Measurements from ENCODE around the gene CTTN.

The CTTN gene

DNA sequence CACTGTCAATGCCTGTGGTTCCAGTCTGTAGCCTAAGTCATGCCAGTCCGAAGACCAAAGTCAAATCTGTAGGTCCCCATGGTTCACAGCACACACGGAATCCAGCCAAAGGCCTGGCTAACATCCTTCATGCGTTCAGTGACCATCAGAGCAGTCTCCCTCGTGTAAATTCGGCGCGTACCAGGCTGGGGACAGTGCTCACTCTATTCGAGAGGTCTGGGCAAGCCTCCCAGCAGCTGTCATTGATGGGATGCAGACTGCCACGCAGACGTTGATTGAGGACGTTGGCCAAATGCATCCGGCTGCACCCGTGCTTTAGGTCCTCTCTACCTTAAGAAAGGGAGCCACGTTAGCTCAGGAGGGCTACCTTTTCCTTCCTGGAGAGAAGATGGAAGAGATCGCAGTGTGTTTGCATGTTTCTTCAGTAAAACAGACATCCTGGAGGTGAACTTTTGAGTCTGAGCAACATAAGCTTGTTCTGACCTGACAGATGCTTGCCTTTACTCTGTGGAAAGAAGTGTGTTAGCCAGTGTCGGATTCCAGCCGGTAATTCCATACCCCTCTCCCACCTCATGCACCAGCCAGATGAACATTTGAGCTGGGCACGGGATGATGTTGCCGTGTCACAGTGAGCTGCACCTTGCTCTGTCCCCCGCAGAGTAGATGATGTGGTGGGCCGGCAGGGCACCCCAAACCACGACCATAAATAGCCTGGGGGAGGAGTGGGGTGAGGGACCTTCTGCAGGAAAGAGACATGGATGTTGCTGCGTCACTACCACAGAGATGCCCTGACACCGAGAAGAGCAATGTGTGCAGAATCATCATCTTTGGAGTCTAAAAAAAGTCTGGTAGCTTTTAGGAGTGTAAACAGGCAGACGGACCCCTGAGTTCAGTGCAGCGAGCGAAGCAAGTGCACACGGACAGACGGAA, 12.2 kb downstream of the CTTN start:
- DNase-seq = no peak

DNA sequence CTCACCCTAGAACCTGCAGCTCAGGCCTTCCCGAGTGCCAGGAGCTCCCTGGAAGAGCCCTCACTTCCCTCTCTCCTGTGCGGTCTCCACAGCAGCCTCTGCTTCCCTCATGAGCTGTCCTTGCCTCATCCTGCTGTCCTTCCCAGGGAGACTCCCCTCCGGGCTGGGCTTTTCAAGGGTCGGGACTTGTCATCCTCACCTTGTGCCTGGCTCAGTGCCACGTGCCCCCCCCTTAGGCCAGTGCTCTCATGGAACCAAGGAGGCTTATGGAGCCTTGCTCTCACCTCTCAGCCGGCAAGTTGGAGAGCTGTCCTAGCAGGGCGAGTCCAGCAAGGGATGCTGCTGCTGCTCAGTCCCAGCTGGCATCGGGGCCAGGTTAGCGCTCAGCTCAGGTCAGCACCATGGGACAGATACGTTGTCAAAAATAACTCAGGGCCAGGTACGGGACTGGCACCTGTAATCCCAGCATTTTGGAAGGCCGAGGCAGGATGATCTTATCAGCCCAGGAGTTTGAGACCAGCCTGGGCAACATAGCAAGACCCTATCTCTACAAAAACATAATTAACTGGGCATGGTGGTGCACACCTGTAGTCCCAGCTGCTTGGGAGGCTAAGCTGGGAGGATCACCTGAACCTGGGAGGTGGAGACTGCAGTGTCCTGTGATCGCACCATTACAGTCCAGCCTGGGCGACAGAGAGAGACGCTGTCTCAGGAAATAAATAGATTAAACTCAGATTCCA, 13.6 kb downstream of the CTTN start:
- no peak for DNase-seq

DNA sequence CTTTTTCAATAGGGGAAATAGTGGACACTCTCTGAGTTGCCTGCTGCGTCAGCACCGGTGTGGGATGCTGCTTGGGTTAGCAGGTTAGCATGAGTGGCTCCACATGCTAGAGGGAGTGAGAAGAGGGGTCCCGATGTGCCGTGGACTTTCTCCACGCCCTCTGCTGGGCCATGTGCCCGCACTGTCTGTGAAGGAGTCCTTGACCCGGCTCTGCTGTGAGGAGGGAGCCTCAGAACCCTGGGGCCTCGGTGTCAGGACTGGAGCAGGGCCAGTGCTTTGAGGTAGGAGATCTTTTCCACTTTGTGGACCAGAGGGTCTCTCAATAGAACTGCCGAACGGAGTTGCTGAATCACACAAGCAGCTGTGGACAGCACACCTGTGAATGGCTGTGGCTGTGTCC, 14.8 kb downstream of the CTTN start:
- no peak for DNase-seq

DNA sequence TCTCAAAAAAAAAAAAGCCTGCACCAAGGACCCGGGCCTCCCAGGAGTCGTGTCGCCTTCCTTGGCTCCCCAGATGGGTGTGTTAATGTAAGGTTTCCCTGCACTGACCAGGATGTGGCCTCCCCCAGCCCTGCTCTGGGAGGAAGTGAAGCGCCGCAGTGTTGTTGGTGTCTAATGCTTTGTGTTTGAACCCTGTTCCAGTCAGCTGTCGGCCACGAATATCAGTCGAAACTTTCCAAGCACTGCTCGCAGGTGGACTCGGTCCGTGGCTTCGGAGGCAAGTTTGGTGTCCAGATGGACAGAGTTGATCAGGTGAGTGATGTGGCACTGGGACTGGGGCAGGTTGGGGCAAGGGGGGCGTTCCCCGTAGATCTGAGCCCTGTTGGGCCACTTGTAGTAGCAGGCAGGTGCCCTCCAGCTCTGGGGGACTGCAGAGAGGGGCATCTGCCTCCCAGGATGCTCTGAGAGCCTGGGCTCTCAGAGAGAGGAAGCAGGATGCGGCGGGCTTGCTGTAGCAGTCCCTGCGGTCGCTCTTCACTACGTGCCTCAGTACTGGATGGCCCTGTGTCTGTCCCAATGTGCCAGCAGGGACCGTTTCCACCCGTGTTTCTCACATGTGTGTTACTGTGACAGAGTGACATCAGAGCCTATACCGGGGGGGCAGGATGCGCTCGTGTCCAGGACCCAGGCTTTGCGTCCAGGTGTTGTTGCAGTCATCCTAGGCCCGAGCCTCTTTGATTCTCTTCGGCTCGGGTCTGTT, 16.2 kb downstream of the CTTN start:
- DNase-seq = no peak

DNA sequence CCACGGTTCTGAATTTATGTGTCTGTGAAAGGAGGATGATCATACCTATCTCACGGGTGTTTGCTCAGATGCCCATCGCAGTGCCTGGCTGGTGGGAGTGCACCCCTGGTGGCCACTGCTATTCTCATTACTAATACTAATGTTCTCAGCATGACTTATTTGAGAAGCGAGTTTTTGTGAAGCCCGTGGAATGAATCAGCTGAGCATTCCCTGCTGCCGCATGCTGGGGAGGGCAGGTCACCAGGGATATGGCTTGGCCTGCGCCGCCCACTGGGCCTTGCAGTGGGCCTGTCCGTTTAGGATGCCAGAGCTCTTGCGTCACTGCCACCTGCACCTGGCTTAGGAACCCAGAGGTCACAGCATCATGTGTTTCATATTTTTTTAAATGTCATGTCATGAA, 16.9 kb downstream of the CTTN start:
- DNase-seq = no peak

DNA sequence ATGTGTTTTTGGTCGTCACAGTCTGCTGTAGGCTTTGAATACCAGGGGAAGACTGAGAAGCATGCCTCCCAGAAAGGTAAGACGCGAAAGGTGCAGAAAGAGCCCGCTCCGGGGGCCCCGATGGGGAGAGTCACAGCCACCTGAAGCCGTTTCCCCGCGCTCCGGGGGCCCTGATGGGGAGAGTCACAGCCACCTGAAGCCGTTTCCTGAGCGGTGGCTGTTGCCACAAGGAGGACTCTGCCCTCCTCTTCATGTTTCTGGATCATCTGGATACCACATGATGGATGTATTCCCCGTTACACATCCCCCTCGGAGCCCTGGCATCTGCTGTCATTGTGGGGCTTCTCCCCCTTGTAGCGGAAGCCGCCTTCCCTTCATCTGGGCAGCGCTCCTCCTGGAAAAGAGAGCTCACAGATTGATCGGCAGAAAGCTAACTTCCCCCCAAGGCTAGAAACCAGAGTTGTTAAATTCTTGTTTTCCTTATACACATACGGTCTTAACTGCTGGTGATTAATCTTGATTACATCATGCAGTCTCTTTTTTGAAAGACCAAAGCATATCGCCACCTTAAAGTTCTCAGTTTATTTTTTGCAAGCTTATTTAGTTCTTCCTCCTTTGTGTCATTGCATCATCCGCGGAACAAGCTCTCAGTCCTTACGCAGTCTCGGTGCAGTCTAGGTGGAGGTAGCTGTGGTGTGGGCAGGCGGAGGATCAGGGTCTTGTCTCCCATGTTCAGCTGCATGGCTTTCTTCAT, 17.5 kb downstream of the CTTN start:
- DNase-seq = no peak

DNA sequence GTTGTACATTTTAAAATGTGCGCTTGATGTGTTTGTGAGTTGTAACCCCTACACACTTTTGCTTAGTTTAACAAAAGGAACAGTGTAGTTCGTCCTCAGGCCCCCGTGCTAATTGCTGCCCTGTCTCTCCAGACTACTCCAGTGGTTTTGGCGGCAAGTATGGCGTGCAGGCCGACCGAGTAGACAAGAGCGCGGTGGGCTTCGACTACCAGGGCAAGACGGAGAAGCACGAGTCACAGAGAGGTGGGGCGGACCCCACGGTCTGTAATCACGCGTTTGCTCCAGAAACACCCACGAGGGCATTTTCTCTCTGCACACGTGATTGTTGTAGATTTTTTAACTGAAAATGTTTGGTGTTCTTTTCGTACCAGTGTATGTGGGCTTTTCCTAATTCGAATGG, 18.6 kb downstream of the CTTN start:
- no peak for DNase-seq

DNA sequence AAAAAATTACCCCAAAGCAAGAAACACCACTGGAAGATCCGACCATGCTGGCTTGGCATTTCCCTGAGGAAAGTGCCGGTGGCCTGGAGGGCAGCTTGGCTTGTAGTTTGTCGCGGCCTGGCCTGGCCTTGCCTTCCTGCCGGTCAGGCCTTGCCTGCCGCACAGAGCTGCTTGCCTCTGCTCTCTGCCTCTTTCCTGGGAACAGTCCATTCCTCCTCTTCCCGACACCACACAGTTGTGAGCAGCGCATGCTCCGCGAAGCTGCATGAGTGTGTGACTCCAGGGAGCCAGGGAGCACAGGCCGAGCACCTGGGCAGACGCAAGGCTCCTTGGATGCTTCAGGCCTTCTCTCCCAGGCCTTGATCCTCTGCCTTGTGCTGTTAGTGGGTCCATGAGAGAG, 19.8 kb downstream of the CTTN start:
- no peak for DNase-seq

DNA sequence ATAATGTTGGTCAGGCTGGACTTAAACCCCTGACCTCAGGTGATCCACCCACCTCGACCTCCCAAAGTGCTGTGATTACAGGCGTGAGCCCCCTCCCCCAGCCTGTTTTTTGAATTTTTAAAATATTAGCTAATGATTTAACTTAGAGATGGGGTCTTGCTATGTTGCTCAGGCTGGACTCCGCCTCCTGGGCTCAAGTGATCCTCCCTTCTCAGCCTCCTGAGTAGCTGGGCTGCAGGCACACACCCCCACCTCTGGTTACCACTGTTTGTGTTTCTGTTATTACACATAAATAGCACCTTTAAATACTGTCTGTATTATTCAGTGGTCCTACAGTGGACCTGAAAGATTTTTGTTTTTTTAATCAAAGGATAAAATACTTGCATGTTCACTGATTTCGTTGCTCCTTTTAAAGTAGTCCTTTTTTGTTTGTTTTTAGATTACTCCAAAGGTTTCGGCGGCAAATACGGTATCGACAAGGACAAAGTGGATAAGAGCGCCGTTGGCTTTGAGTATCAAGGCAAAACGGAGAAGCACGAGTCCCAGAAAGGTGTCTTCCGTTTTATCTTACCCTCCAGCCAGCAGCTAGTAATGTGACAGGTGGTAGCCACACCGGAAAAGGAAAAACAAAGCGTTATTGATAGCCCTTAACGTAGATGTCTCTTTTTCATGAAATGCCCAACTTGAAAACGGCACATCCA, 21.1 kb downstream of the CTTN start:
- DNase-seq = no peak

DNA sequence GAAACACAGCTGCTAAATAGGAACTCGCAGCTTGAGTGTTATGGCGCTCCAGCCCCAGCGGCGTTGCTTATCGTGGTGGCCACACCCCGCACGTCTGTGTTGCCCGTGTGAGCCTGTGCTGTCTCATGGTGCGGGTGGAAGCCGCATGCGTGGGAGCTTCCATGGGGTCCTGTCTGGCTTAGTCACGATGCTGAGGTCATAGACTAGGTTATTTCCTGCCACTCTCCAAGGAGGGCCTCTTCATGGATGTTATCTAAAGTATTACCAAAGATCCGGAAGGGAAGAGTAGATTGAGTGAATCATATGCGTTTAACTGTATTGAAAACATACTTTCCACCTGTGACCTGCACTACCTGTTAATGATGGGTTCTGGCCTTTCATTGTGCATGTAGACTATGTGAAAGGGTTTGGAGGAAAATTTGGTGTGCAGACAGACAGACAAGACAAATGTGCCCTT, 21.7 kb downstream of the CTTN start:
- no peak for DNase-seq

DNA sequence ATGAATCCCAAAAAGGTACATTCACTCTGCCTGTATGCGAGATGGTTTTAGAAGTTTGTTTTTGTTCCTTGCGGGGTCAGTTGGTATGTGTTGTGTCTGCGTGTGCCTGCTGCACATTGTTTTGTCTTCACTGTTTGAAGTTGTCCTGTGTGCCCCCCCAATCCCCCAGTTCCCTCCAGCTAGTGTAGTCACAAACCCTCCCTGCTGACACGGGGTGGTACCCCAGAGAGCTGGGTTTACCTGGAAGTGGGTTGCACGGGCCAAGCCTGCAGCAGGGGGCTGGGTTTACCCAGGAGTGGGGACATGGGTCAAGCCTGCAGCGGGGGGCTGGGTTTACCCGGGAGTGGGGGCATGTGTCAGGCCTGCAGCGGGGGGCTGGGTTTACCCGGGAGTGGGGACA, 22.2 kb downstream of the CTTN start:
- DNase-seq = no peak

DNA sequence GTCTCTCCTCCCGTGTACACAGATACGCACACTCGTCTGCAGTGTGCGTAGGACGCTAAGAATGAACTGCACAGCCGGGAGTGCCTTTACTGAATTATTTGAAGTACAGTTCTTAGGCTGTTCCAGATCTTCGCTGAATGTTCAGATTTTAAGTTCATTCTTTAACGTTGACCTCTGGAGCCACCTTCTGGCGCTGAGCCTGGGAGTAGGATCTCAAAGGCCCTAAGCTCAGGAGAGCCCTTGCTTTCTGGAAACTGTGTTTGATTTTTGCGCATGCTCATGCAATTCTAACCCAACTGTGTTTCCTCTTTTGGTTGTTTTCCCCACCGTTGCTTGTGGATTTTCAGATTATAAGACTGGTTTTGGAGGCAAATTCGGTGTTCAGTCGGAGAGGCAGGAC, 22.8 kb downstream of the CTTN start:
- DNase-seq = no peak

DNA sequence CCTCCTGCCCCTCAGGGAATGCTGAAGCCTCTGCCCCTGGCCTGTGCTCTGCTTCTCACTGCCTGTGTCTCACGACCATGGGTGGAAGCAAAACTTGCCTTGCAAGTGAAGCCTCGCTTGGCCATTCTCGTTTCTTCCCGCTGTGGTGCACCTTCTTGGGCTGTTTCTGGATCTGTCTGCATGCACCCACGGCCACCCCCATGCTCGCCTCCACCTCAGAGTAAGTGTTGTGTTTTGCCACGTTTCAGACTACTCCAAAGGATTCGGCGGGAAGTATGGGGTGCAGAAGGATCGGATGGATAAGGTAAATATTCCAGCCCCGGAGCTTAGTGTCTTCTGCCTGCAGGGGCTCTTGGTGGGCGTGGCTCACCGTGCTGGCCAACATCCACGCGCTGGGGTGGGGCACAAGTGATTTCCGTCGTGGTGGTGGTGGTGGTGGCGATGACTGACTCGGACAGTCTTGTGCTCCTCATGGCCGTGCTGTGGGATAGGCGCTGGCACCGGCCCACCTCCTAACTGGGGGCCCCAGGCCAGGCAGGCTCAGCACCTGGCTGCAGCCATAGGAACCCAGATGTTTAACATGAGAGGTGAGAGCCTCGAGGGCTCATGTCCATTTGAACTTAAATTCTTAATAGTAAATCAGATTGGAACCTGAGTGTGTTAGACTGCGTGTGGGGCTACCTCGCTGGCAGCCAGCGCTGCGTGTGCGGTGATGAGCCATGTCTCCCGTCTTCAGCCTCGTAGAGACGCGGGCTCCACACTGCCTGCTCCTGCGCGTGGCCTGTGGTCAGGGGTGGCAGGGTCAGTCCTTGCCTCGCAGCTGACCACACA, 24.6 kb downstream of the CTTN start:
- DNase-seq = no peak

DNA sequence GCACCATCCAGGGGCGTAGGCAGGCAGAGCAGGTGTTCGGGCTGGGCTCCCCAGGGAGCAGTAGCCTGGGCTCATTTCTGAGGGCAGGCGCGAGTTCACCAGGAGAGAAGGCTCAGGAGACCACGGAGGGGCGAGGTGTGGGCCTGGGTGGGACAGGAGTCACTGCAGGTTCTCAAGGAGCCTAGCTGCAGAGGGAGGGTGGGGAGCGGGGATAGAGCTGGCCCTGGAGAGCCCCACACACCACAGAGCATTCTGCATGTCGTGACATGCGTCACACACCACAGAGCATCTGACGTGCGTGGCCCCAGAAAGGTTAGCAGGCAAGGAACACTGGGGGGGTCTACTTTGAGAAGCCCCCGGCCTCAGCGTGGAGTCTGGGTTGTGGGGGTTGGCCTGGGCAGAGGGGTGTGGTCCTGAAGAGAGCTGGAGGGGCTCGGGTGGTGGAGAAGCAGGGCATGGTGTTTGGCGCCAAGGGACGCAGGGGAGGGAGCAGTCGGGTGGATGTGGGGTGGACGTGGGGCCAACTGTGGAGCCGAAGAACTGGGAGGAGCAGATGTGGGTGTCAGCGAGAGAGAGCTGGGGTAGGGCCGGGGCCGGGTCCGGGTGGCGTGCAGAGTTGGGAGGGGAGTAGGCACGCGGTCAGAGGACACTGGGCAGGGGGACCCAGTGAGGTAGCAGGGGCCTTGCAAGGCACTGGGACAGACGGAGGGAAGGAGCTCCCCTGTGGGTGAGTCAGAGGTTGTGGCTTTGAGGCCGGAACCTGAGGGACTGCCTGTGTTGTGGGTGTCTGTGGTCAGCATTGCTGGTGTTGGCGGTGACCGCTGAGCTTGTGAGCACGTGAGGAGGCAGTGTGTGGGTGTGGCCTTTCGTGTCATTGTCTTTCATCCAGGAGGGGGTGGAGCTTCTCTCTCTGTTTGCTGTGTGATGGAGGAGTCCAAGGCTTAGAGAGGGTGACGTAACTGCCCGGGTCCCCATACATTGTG, 25.5 kb downstream of the CTTN start:
- no peak for DNase-seq

DNA sequence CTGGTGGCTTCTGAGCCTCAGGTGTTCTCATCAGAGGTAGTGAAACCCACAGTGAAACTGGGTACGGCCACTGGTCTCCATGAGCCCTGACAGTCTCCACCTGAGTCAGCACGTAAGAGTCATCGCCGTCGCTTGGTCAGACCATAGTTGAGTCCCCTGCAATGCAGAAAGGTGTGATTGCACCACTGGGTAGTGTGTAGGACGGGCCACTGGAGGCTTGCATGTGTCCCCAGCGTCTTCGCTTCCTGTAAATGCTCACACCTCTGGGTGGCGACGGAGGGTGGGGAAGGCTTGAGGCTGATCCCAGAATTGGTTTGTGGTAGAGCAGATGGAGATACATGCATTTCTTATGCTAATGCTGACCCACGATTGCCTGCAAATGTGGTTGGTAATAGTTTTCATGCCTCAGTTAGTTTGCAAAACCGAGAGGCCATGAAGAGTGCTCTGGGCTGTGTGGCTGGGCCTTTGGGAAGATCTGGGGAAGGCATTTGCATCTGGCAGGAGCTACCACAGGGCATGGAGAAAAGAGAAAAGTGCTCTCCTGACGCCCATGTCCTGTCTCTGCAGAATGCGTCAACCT, 26.5 kb downstream of the CTTN start:
- no peak for DNase-seq

DNA sequence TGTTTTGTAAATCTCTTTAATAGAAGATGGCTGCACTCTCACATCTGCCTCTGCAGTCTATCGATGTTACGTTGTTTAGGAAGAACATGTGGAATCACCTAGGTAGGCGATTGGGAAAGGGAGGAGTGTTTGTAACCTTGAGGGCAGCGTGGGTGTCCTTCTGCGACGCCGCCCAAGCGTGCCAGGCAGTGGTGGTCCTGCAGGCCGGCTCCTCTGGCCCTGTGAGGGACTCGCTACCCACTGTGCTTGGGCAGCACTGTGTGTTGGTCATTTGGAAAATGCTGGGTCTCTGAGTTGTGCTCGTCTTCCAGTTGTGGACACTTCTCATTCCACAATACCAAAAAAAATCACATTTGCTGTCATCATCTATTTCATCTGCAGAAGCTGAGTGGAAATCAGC, 29.1 kb downstream of the CTTN start:
- DNase-seq = no peak

DNA sequence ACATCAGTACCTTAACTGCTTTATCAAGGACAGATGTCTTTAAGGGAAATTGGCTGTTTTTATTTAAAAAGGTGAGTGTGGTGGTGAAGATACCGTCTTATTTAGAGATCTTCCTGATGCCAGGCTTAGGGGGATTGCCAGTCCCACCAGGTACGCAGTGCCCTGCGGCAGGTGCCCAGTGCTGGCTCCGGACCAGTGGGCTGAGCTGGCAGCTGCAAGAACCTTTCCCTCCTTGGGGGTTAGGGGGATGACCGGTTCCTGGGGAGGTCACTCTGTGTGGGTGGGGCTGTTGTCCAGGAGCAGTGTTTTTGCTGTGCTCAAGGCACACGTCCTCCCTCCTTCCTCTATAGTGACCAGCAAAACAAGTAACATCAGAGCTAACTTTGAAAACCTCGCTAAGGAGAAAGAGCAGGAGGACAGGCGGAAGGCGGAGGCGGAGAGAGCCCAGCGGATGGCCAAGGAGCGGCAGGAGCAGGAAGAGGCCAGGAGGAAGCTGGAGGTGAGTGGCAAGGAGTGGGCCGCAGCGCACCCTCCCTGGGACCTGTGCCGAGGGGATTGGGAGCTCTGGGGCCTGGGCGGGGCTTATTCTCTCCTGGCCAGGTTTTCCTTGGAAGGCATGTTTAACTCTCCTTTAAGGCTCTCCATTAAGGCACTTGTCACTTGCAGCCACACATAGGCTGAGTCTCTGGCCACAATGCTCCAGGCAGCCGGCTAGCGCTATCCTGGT, 30.5 kb downstream of the CTTN start:
- no peak for DNase-seq

DNA sequence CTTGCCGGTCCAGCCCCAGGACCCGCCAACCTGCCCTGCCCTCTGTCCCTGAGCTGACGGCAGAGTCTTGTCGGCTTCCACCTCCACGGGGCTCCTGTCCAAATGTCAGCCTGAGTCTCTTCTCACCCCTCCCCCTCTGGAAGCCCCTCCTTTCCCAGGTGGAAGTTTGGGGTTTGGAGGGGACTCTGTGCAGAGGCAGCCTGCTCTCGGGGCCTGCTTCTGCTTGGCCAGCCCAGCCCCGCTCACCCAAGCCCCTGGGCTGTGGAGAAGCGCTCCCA, 31.0 kb downstream of the CTTN start:
- no peak for DNase-seq
